GM12865 (cell line): ENCODE results near the gene P4HA3.

Experiments used
- DNase-seq: peaks from one replicate; pipeline ENCODE4 v3.0.0; 2010; ENCODE audit warnings: low read depth
- H3K4me3 ChIP-seq: 2 replicates; pipeline ENCODE4 v1.5.1; 2011; ENCODE audit warnings: mild to moderate bottlenecking, low read depth, low read length, control low read depth
- TF ChIP-seq, protein P1 (sequence below): IDR thresholded peaks from 2 replicates; pipeline ENCODE4 v1.5.1; 2011; ENCODE audit warnings: low read length, control low read depth, low read depth, inconsistent platforms; ENCODE audit not compliant: insufficient read depth; ENCODE audit errors: missing control alignments

Gene P4HA3

DNA sequence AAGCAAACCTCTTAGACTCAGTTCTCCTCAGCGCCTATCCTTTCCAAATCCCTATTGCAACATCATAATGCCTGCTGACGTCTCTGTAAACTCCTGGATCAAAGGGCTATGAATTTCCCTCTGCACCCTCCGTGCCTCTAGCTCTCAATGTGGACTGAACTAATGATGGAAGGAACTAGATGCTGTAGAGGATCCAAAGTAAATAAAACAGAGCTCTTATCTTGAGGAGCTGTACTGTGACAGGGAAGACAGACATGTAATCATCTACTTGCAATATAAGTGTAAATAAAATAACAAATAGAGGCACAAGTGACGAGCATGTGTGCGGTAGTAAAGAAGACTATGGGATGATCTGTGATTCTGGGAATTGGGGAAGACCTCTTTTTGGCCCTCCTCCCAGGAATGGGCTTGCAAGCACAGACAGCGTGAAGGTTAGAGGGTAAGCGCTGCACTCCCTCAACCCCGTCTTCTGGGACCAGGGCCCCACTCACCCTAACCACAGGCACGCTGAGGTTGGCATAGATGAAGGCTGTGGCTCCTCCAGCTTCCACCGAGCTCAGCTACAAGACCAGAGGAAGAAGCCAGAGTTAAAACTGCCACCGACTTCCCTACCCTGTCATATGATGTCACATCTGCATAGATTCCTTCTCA lies 42.2 kb downstream of the P4HA3 start:
- no peak for DNase-seq
- TF ChIP-seq, protein P1, sequence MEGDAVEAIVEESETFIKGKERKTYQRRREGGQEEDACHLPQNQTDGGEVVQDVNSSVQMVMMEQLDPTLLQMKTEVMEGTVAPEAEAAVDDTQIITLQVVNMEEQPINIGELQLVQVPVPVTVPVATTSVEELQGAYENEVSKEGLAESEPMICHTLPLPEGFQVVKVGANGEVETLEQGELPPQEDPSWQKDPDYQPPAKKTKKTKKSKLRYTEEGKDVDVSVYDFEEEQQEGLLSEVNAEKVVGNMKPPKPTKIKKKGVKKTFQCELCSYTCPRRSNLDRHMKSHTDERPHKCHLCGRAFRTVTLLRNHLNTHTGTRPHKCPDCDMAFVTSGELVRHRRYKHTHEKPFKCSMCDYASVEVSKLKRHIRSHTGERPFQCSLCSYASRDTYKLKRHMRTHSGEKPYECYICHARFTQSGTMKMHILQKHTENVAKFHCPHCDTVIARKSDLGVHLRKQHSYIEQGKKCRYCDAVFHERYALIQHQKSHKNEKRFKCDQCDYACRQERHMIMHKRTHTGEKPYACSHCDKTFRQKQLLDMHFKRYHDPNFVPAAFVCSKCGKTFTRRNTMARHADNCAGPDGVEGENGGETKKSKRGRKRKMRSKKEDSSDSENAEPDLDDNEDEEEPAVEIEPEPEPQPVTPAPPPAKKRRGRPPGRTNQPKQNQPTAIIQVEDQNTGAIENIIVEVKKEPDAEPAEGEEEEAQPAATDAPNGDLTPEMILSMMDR: no peak
- no peak overlapping the region for H3K4me3 ChIP-seq

DNA sequence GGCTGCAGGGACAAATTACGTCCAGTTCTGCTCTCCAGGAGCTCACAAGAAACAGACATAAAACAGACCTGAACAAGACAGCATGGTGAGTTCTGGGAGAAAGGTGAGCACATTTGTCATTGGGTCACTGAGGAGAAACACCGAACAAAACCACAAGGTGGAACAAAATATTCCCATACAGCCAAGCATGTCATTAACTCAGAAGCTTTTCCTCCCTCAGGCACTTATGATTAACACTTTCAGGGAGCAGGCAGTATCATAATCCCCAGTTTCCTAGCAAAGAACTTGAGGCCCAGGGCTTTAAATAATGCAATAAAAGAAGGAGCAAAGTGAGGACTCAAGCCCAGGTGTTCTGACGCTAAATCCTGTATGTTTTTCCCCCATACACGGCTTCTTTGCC lies 43.0 kb downstream of the P4HA3 start:
- TF ChIP-seq, protein P1: no peak
- DNase-seq: no peak

DNA sequence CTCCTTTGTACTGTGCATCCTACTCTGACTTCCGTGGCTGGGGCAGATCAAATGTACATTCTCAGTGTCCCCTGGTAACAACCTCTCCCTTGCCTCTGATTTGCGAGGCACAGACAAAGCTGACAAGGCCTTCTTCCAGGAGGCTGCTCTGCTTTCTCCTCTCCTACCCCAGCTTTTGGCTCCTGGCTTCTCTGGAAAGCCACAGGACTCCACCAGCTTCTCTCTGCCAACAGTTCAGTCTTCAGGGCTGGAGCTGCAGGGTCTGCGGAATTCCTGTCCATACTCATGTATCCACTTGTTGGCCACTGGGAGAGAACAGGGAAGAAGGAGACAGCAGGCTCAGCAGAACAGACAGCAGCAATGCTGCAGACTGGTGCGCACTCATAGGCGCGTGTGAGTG lies 44.4 kb downstream of the P4HA3 start:
- no peak overlapping the region for H3K4me3 ChIP-seq
- DNase-seq: no peak
- TF ChIP-seq, protein P1: no peak

More for the DNA sequence above, 43.0 kb downstream of the P4HA3 start:
- no peak overlapping the region for H3K4me3 ChIP-seq

DNA sequence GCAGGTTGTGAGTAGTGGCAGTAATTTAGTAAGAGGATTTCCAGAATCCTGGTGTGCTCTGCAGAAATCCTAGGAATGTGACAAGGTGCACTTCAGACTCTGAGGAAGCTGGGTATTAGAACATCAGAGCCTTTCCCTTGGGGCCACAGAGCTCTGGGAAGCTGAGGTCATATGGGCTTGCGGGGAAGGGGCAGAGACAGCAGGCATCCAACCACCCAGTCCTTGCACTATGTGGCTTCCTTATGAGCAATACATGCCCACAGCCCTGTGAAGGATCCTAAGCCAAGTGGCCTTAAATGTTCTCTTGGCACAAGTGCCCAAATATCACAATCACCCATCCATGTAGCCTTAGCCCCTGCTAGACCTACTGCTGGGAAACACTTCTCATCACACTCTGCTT lies 46.2 kb downstream of the P4HA3 start:
- TF ChIP-seq, protein P1: no peak
- H3K4me3 ChIP-seq: no peak overlapping the region
- no peak for DNase-seq

DNA sequence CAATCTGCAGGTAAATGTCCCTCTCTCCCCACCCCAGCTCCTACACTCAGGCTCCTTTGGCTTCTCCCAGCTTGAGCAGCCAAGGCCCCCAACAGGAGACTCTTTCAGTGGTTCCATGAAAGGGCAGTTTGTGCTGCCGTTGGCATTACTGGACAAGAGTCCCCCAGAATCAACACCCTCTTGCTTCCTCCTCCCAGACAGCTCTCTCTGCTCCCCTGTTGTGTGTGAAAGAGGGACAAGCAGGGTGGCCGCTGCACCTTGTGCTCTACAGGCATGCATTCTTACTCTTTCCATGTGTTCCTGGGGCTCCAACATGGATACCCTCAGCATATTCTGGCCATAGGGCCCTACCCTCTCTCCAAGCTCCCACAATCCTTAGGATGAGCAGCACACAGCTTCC lies 48.7 kb downstream of the P4HA3 start:
- DNase-seq: no peak
- H3K4me3 ChIP-seq: no peak overlapping the region
- TF ChIP-seq, protein P1: no peak

DNA sequence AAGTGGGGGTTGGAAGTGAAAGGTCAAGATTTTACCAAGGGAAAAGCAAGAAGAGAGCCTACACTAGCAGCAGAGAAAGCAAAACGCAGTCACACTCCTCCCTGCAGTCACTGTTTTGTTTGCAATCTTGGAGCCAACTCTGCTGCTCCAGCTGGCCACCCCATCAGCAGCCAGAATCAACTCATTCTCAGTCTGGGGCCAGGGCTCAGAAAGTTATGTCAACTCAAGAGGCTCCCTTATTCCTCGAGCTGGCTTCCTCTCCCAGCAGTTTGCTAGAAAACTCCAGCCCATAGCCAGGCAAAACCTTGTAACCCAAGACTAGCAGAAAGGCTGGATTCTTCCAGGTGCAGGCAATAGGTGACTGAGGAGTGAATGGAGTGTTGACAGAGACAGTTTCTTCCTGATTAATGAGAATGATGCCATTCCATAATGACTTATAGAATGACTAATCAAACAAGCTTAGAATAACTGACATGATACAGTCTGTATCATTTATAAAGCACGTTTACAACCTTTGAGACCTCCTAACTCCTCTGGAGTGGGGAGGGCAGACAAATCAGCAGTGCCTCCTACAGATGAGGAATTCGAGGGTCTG lies 53.4 kb downstream of the P4HA3 start:
- H3K4me3 ChIP-seq: no peak overlapping the region
- TF ChIP-seq, protein P1: no peak
- DNase-seq: no peak
